Heart right ventricle (tissue), 16 donors: ENCODE results near the gene TFF3. TPM values are rescaled to one million over a fixed set of nuclear protein-coding genes. Genes with fewer than 3 reads are reported as not detected.

ENCODE experiments used
- ATAC-seq, 8 donors: fragments of 200-7000 bp; cut with Tn5 transposase; one replicate each; pipeline ENCODE4 v1.9.1; 2020; ENCODE audit warnings: mild to moderate bottlenecking in 8 of 8, moderate library complexity in 8 of 8, moderate number of reproducible peaks in 1 of 8
- DNase-seq, 2 donors: peaks; one replicate each; pipeline ENCODE4 v3.0.0-alpha.2; 2020
- H3K27ac ChIP-seq, 10 donors: fragments of 200-600 bp; sonication (generic) in 2 of 10; one replicate each; pipeline versions ENCODE4 v1.5.0 to v1.8.0; 2020 to 2022; ENCODE audit warnings: mild to moderate bottlenecking in 3 of 10
- H3K27me3 ChIP-seq, 7 donors: fragments of 200-600 bp; one replicate each; pipeline ENCODE4 v1.8.0; 2021 to 2022; ENCODE audit warnings: mild to moderate bottlenecking in 2 of 7
- H3K36me3 ChIP-seq, 9 donors: fragments of 200-600 bp; sonication (generic) in 1 of 9; one replicate each; pipeline versions ENCODE4 v1.5.0 to v1.8.0; 2020 to 2022; ENCODE audit warnings: mild to moderate bottlenecking in 2 of 9
- H3K4me1 ChIP-seq, 9 donors: fragments of 200-600 bp; sonication (generic) in 1 of 9; one replicate each; pipeline versions ENCODE4 v1.5.0 to v1.8.0; 2020 to 2022; ENCODE audit warnings: mild to moderate bottlenecking in 4 of 9
- H3K4me3 ChIP-seq, 10 donors: fragments of 200-600 bp; sonication (generic) in 2 of 10; one replicate each; pipeline versions ENCODE4 v1.5.0 to v1.8.0; 2020 to 2022; ENCODE audit warnings: mild to moderate bottlenecking in 7 of 10, moderate library complexity in 2 of 10
- H3K9me3 ChIP-seq, 11 donors: fragments of 200-600 bp in 10 of 11; sonication (generic) in 2 of 11; one replicate each; pipeline versions ENCODE4 v1.5.0 to v1.8.0; 2013 to 2022; ENCODE audit warnings: mild to moderate bottlenecking in 2 of 11, control low read depth in 1 of 11, moderate library complexity in 1 of 11
- CTCF ChIP-seq, 9 donors: fragments of 200-600 bp; sonication (generic) in 2 of 9; IDR thresholded peaks; one replicate each; pipeline versions ENCODE4 v1.5.0 to v1.8.0; 2021 to 2022; ENCODE audit warnings: antibody characterized with exemption in 9 of 9, mild to moderate bottlenecking in 5 of 9, moderate library complexity in 1 of 9
- WGBS, 2 donors: extraction: QIAGEN DNeasy Blood & Tissue Kit; methylation state at CpG; one replicate each; pipeline ENCODE4 v1.1.7; 2013; ENCODE audit warnings: inconsistent platforms in 1 of 2; 5-methylcytosine and 5-hydroxymethylcytosine counted together
- intact Hi-C, 10 donors: fragments of 100-400 bp; cut with DNase I; formaldehyde crosslinking; loops; one replicate each; pipeline versions ENCODE4 v1.11.1 to v1.14.2; 2022
- polyA plus RNA-seq, 2 donors: library from polyadenylated mRNA; stranded (reverse); fragments of 200-250 nt; gene quantifications; one replicate each; pipeline ENCODE4 v1.2.3, GENCODE V29; 2013
- total RNA-seq, 10 donors: library from RNA; stranded (reverse); fragmentation: NEBNext Ultra II Directional in 3 of 10; extraction: Animal tissue kit (Norgen Biotek cat#: 25700) in 3 of 10; gene quantifications; one replicate each; pipeline versions ENCODE4 v1.2.1 to v1.2.4, GENCODE V29; 2021 to 2023
- donor health status: Arrhythmogenic right ventricular cardiomyopathy.
- donor health status: ischemic (EF 13 %, LVEDD 7.1; RV severe dilation, severe dysfunction).
- donor health status: healthy with polysubstance abuse.
- donor health status: DM: no; HTN: yes; CAD: no.
- donor health status: DM: no; HTN: no; CAD: no.
- donor health status: ischemic (EF 25% LVEDD 6.9; RV normal size, moderate dysfunction).
- donor health status: ischemic (EF 25% LVEDD 5.7; RV mildly dilated, moderate dysfunction).
- donor health status: healthy.
- donor health status: DM: yes; HTN: yes; CAD: no.
- donor health status: Ischemic cardiomyopathy.
- donor health status: ischemic (EF 35%, LVEDD 5.7; RV mildly dilated, moderate dysfunction).
- donor health status: nonischemic (EF 11% LVEDD 7.7; RV severe dilation, severe dysfunction).
- donor health status: DM: yes; HTN: yes; CAD: no.
- donor health status: PGD.
- donor health status: ischemic (EF 29% LVEDD 5.4; RV normal size, mild dysfunction).
- donor health status: nonischemic (EF 23%, LVEDD 6.1; RV moderate dilation, normal function).

The TFF3 gene
- total and polyA plus RNA-seq, 12 donors = 0.90 to 7.9 (median 2.7) TPM

DNA sequence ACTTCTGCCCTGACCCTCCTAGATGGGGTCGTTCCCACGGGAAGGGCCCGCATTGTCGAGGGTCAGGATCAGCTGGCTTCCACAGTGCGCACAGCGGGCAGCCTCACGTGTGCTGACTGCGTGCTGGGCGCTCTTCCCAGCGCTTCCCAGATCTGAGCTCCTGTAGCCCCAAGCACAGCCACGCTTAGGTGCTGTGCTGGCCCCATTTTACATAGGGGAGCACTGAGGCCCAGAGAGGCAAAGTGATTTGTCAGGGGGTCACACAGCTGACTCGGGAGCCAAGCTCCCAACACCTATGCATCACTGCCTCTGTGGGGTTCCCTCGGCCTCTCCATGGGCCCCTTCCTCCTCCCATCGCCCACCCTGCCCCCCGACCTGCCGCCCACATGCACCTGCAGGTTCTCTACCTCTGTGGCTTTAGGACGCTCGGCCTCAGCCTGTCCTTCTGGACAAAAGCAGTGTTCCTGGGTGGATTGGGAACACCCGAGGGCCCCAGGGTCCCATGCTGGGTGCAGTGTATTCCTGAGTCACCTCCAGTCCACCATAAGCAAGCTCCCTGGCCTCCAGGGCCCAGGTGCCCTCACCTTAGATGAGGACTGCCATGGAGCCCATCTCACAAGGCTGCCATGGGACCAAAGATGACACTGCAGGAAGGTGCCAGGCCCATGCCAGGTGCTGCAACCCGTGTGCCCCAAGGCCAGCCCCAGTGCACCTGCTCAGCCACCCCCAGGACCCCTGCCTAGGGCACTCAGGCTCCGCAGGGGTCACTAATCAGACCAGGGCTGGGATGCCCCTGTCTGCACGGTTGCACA is 23.3 kb downstream of the TFF3 start:
- no peak for ATAC-seq
- intact Hi-C loops = no loop called here
- no peak overlapping the region for H3K4me3 ChIP-seq
- H3K27ac ChIP-seq = no peak overlapping the region
- H3K9me3 ChIP-seq = no peaks in the 10 kb centered on the region
- peaks cover 0 to 85% (median 21%) of the 10 kb centered on the region in 9 donors for H3K36me3 ChIP-seq
- DNase-seq = no peak
- H3K27me3 ChIP-seq = no peaks in the 10 kb centered on the region
- WGBS, 2 donors = 93 to 95% methylated on average over 22 of the region's 22 CpGs
- H3K4me1 ChIP-seq = no peaks in the 10 kb centered on the region
- no peak for TF ChIP-seq CTCF (IDR thresholded peaks at IDR 0.05)

GRCh38 chr21:42291003-42291750 is 24.0 kb downstream of the TFF3 start:
- Histone ChIP-seq H3K27me3 (no peaks in the 10 kb centered on the region), H3K4me3 (no peak overlapping the region), H3K4me1 (no peaks in the 10 kb centered on the region), H3K9me3 (no peaks in the 10 kb centered on the region), H3K27ac (no peak overlapping the region), H3K36me3 (peaks cover 0 to 85% (median 21%) of the 10 kb centered on the region in 9 donors)
- DNase-seq = no peak
- WGBS, 2 donors = 88 to 90% methylated on average over 35 of the region's 35 CpGs
- no peak for TF ChIP-seq CTCF (IDR thresholded peaks at IDR 0.05)
- no peak for ATAC-seq
- intact Hi-C loops = no loop called here

GRCh38 chr21:42290505-42290904 is 24.7 kb downstream of the TFF3 start:
- intact Hi-C loops = no loop called here
- ATAC-seq (no peak), DNase-seq (no peak)
- no peaks in the 10 kb centered on the region for H3K27me3 ChIP-seq
- TF ChIP-seq CTCF (IDR thresholded peaks at IDR 0.05) = no peak
- H3K4me3 ChIP-seq = no peak overlapping the region
- H3K9me3 ChIP-seq = no peaks in the 10 kb centered on the region
- H3K27ac ChIP-seq = no peak overlapping the region
- peaks cover 0 to 85% (median 21%) of the 10 kb centered on the region in 9 donors for H3K36me3 ChIP-seq
- WGBS, 2 donors = 49 to 58% methylated on average over 3 of the region's 3 CpGs
- no peaks in the 10 kb centered on the region for H3K4me1 ChIP-seq

GRCh38 chr21:42289926-42290325 is 25.3 kb downstream of the TFF3 start:
- DNase-seq = peak in 1 of 2 donors; percentile 48
- TF ChIP-seq CTCF (IDR thresholded peaks at IDR 0.05) = no peak
- H3K4me1 ChIP-seq = no peaks in the 10 kb centered on the region
- no peak overlapping the region for H3K27ac ChIP-seq
- ATAC-seq = peak in 4 of 8 donors; percentile 36 to 59 (median 53)
- peaks cover 0 to 85% (median 21%) of the 10 kb centered on the region in 9 donors for H3K36me3 ChIP-seq
- H3K4me3 ChIP-seq = no peak overlapping the region
- intact Hi-C loops = no loop called here
- 87 to 93% methylated on average over 18 of the region's 18 CpGs for WGBS, 2 donors
- H3K27me3 ChIP-seq = no peaks in the 10 kb centered on the region
- H3K9me3 ChIP-seq = no peaks in the 10 kb centered on the region
